Right atrium auricular region (tissue), 2 donors: ENCODE data around the gene SFT2D1. TPM values are rescaled to one million over a fixed set of nuclear protein-coding genes. Genes with fewer than 3 reads are reported as not detected.

Experiments
- DNase-seq: peaks from one replicate; pipeline ENCODE4 v3.0.0-alpha.2; 2019; ENCODE audit warnings: low spot score
- H3K27ac ChIP-seq, 2 donors: fragments of 200-600 bp; sonication (generic); 1 replicate in 1 of 2; 2 replicates in 1 of 2; pipeline ENCODE4 v1.5.1; 2016 to 2019
- H3K27me3 ChIP-seq, 2 donors: fragments of 200-600 bp; sonication (generic); one replicate each; pipeline versions ENCODE4 v1.5.1 to v1.6.0; 2017 to 2019
- H3K36me3 ChIP-seq: fragments of 200-600 bp; sonication (generic); one replicate; pipeline ENCODE4 v1.5.1; 2016
- H3K4me1 ChIP-seq, 2 donors: fragments of 200-600 bp; sonication (generic); one replicate each; pipeline versions ENCODE4 v1.5.1 to v1.6.0; 2017 to 2019
- H3K4me3 ChIP-seq, 2 donors: fragments of 200-600 bp; sonication (generic); 1 replicate in 1 of 2; 2 replicates in 1 of 2; pipeline ENCODE4 v1.5.1; 2017 to 2019; ENCODE audit warnings: mild to moderate bottlenecking in 1 of 2, moderate library complexity in 1 of 2
- H3K9me3 ChIP-seq, 2 donors: fragments of 200-600 bp; sonication (generic); one replicate each; pipeline ENCODE4 v1.5.1; 2019
- total RNA-seq, 2 donors: library from RNA; depleted of rRNA; stranded (reverse); fragments of >200 nt; gene quantifications; one replicate each; pipeline ENCODE4 v1.1.0, GENCODE V29; 2016
- TF ChIP-seq, protein P1 (sequence below), 2 donors: fragments of 200-600 bp; sonication (generic); IDR thresholded peaks; one replicate each; pipeline ENCODE4 v1.5.1; 2019; ENCODE audit warnings: antibody characterized with exemption in 2 of 2

SFT2D1 gene
- total RNA-seq, 2 donors from 2014 or later, result 29.4 TPM

DNA sequence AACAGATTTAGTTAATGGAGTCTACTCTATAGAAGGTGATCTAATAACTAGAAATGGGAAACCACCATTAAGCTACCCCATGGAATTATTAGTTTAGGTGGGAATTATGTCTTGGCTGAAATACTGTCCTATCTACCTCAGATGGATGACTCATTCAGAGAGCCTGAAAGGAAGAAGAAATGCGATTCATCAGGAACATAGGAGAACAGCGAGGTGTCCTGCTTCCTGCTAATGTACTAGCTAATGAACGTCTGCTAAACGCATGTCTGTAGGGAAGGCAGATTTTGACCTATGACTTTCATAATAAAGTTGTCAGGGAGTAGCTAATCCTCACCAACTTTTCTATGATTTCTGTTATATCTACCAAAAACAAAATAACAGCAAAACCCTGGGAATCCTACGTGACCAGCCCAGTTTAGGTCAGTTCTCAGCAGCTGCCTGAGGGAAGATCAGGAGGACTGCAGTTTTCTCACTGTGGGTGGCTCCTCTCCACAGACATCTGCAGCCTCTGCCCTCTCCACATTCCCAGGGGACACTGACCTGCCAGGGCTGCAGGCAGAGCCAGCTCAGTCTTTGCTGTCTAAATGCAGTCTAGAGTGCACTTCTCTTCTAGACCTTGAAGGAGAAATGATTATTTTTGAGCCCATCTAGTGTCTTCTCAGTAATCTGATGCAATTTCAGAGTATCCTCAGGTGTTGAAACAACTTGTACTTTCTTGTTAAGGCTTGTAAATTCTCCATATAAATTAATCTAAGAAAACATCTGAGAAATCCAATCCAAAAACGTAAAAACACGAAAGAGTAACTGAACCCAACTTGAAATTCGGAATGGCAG lies 18.1 kb upstream of the SFT2D1 start:
- no peaks in the 10 kb centered on the region for H3K27me3 ChIP-seq
- H3K9me3 ChIP-seq, result no peaks in the 10 kb centered on the region
- H3K4me3 ChIP-seq, result no peak overlapping the region
- no peak overlapping the region for H3K27ac ChIP-seq
- DNase-seq, result no peak
- peaks cover 0 to 24% of the 10 kb centered on the region in 2 donors for H3K4me1 ChIP-seq
- TF ChIP-seq, protein P1, sequence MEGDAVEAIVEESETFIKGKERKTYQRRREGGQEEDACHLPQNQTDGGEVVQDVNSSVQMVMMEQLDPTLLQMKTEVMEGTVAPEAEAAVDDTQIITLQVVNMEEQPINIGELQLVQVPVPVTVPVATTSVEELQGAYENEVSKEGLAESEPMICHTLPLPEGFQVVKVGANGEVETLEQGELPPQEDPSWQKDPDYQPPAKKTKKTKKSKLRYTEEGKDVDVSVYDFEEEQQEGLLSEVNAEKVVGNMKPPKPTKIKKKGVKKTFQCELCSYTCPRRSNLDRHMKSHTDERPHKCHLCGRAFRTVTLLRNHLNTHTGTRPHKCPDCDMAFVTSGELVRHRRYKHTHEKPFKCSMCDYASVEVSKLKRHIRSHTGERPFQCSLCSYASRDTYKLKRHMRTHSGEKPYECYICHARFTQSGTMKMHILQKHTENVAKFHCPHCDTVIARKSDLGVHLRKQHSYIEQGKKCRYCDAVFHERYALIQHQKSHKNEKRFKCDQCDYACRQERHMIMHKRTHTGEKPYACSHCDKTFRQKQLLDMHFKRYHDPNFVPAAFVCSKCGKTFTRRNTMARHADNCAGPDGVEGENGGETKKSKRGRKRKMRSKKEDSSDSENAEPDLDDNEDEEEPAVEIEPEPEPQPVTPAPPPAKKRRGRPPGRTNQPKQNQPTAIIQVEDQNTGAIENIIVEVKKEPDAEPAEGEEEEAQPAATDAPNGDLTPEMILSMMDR (IDR thresholded peaks at IDR 0.05), result no peak
- H3K36me3 ChIP-seq, result peaks cover 16% of the 10 kb centered on the region

DNA sequence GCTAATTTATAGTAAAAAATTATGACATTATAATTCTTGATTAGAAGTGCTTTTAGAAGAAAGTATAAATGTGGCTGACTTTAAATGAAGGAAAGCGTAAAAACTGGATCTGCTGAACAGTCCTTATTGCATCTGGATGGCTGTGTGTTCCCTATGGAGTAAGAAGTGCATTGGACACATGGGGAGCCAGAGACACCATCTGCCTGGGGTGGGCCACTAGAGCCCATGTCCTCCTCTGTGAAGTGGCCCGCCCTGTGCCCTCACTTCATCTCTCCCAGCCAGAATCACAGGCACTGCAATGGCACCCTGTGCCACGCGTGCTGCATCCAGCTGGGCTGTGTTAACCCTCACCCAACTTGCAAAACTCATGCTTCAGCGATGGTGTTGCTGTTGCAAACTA lies 13.2 kb upstream of the SFT2D1 start:
- no peak for DNase-seq
- Histone ChIP-seq H3K4me3 (no peak overlapping the region), H3K4me1 (no peaks in the 10 kb centered on the region), H3K9me3 (no peaks in the 10 kb centered on the region), H3K36me3 (no peaks in the 10 kb centered on the region), H3K27me3 (no peaks in the 10 kb centered on the region), H3K27ac (no peak overlapping the region)
- TF ChIP-seq, protein P1 (IDR thresholded peaks at IDR 0.05), result no peak

DNA sequence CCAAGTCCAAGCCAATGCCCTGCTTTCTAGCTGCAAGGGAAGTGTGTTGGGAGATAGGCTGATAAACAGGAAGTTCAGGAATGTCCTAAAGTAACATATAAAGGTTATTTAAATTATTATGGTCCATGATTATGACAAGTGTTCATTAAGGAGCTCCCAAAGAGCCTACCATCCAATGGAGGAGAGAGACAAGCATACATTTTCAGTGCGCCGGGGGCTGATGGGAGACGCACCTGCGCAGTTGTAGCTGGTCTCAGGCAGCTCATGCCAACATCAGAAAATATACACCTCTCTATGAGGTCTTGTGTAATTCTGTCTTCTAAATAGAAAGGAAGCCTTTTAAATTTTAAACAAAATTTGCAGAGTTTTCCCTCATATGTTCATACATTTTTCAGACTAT lies 12.6 kb upstream of the SFT2D1 start:
- TF ChIP-seq, protein P1 (IDR thresholded peaks at IDR 0.05), result no peak

DNA sequence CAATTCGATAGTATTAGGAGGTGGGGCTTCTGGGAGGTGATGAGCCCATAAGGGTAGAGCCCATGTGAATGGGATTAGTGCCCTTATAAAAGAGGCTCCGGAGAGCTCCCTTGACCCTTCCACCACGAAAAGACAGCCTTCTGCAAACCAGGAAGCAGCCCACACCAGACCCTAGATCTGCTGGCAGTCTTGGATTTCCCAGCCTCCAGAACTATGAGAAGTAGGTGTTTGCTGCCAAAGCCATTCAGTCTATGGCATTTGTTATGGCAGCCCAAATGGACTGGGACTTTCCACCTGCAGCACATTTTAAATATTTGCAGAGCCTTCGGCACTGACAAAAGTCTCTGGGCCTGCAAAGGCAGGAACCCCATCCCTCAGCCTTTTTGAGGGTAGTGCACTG lies 11.8 kb upstream of the SFT2D1 start:
- TF ChIP-seq, protein P1 (IDR thresholded peaks at IDR 0.05), result no peak
- no peaks in the 10 kb centered on the region for H3K9me3 ChIP-seq
- H3K36me3 ChIP-seq, result no peaks in the 10 kb centered on the region
- H3K27me3 ChIP-seq, result no peaks in the 10 kb centered on the region
- no peak overlapping the region for H3K27ac ChIP-seq
- no peak overlapping the region for H3K4me3 ChIP-seq
- no peaks in the 10 kb centered on the region for H3K4me1 ChIP-seq
- no peak for DNase-seq

More for the DNA sequence above, 12.6 kb upstream of the SFT2D1 start:
- Histone ChIP-seq H3K36me3 (no peaks in the 10 kb centered on the region), H3K4me3 (no peak overlapping the region), H3K27me3 (no peaks in the 10 kb centered on the region), H3K4me1 (no peaks in the 10 kb centered on the region), H3K9me3 (no peaks in the 10 kb centered on the region), H3K27ac (no peak overlapping the region)
- DNase-seq, result no peak

DNA sequence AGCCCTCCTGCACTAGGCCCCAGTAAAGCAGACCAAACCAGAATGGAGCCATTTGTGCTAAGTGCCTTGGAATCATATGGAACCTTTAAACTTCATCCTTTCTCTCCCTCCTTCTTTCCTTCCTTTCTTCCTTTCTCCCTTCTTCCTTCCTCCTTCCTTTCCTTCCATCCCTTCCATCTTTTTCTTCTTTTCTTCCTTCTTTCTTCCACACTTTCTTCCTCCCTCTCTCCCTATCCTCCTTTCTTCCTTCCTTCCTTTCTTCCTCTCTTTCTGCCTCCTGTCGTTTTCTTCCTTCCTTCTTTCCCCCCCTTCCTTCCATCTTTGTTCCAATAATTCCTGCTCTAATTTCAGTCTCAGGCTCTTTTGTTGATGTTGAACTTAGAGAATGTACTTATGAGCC lies 11.2 kb upstream of the SFT2D1 start:
- DNase-seq, result no peak
- Histone ChIP-seq H3K9me3 (no peaks in the 10 kb centered on the region), H3K4me1 (no peaks in the 10 kb centered on the region), H3K4me3 (no peak overlapping the region), H3K27ac (no peak overlapping the region), H3K36me3 (no peaks in the 10 kb centered on the region), H3K27me3 (no peaks in the 10 kb centered on the region)
- TF ChIP-seq, protein P1 (IDR thresholded peaks at IDR 0.05), result no peak

DNA sequence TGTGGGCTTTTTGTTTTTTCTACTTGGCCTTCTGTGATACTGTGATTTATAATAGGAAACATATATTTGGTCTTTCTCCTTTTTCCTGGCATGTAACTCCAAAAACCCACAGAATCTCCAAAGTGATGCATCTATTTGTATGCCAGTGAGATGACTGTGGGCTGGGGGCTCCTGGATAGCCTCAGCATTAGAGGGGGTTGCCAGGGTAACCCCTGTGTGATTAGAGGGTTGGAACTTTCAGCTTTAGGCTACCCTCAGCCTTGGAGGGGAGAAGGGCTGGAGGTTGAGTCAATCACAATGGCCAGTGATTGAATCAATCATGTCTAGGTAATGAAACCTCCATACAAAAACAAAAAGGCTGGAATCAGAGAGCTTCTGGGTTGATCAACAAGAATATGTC lies 10.6 kb upstream of the SFT2D1 start:
- Histone ChIP-seq H3K27ac (no peak overlapping the region), H3K9me3 (no peaks in the 10 kb centered on the region), H3K27me3 (no peaks in the 10 kb centered on the region), H3K36me3 (no peaks in the 10 kb centered on the region), H3K4me3 (no peak overlapping the region), H3K4me1 (no peaks in the 10 kb centered on the region)
- TF ChIP-seq, protein P1 (IDR thresholded peaks at IDR 0.05), result no peak
- no peak for DNase-seq
